SK-N-MC (cell line): ENCODE data around the gene CDKN1A.

Experiments
- EZH2 ChIP-seq: fragments of 200-600 bp; sonication (generic); IDR thresholded peaks from one replicate; pipeline ENCODE4 v1.6.1; 2017; ENCODE audit warnings: antibody characterized with exemption
- FOXP2 ChIP-seq: optimal IDR thresholded peaks from 2 replicates; pipeline ENCODE3; 2011; ENCODE audit warnings: mild to moderate bottlenecking, moderate library complexity; ENCODE audit not compliant: insufficient read depth; ENCODE audit errors: extremely low read length, control extremely low read depth
- POLR2AphosphoS5 ChIP-seq: IDR thresholded peaks from 2 replicates; pipeline ENCODE4 v1.6.1; 2012; ENCODE audit warnings: mild to moderate bottlenecking, low read depth, low read length, borderline replicate concordance

DNA sequence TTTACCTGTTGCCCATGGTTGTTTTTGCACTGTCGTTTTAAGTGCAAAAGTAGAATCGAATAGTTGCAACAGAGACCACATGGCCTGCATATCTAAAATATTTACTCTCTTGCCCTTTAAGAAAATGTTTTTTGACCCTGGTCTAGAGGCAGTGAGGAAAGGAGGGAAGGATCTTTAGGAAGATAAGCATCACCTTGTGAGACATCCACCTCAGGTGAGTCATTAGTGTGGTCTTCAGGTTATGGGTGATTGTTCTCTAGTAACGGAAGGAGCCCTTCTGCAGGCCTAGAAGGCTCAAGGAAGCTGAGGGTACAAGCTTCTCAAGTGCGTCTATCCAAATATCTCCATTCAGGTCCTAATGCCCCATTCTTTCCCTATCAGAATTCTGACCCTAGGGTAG, 12.5 kb downstream of the CDKN1A start:
- TF ChIP-seq EZH2 (no peak), POLR2AphosphoS5 (no peak), FOXP2 (no peak)
